Thyroid gland (tissue), 4 donors: ENCODE measurements around the gene CD302.

Experiments
- CTCF ChIP-seq, 6 experiments: fragments of 200-600 bp in 3 of 6; fragments of 450-650 bp in 3 of 6; sonication (generic) in 3 of 6; IDR thresholded peaks; one replicate each; pipeline ENCODE4 v1.5.1; 2016 to 2019; ENCODE audit warnings: antibody characterized with exemption in 6 of 6, mild to moderate bottlenecking in 2 of 6, inconsistent platforms in 1 of 6, moderate library complexity in 1 of 6
- POLR2A ChIP-seq, 2 donors: fragments of 450-650 bp; IDR thresholded peaks; one replicate each; pipeline ENCODE4 v1.6.1; 2017; ENCODE audit warnings: antibody characterized with exemption in 2 of 2, mild to moderate bottlenecking in 2 of 2, moderate library complexity in 1 of 2

GRCh38 chr2:159773886-159774285 lies 24.1 kb downstream of the CD302 start:
- no peak for TF ChIP-seq CTCF (IDR thresholded peaks at IDR 0.05)
- no peak for TF ChIP-seq POLR2A (IDR thresholded peaks at IDR 0.05)
